ENCODE results near the gene OSBPL9.
"Not testable (repeated sequence)": the region's sequence is repeated elsewhere in the genome, so short reads cannot be mapped to it uniquely, and the experiment has no call there.

The OSBPL9 gene

DNA sequence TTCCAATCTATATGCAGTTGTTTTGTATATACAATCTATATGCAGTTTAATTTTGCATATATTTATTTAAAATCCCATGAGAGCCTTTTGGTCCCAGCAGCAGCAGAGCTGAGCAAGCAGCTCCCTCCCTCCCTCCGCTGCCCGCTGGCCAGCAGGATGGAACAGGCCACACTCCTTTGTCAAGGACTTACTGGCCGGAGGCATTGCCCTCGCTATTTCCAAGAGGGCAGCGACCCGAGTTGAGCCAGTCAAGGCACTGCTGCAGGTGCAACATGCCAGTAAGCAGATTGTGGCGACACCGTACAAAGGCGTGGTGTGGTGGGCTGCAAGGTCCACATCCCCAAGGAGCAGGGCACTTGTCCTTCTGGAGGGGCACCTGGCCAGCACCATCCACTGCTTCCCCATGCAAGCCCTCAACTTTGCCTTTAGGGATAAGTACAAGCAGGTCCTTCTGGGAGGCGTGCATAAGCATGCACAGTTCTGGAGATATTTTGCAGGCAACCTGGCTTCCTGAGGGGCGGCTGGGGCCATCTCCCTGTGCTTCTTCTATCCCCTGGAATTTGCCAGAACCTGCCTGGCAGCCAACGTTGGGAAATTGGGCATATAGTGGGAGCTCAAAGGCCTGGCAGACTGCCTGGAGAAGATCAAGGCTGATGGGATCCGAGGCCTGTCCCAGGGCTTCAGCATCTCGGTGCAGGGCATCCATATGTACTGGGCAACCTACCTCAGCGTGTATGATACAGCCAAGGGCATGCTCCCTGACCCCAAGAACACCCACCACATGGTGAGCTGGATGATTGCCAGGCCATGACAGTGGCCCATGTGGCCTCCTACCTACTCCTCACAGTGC lies 92.2 kb downstream of the OSBPL9 start:
- no peak for DNase-seq (ENCODE audit: low spot score)

DNA sequence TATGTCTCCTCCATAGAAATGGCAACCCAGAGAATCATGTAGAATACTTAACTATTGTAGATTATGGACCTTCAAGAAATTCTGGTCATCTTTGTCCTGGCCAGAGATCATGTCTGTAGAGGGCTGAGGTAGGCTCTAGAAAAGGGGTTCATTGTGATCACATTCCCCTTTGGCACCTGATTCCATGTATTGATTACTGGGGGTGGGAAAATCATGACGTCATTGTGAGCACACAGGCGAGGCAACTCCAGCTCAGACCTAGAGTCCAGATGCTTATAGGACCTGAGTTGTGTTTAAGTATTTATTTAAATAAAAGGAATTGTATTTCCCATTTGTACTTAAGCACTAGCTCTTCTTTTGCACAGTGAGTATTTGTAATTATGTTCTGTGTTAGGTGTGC lies 93.1 kb downstream of the OSBPL9 start:
- no peak for DNase-seq (ENCODE audit: low spot score)

DNA sequence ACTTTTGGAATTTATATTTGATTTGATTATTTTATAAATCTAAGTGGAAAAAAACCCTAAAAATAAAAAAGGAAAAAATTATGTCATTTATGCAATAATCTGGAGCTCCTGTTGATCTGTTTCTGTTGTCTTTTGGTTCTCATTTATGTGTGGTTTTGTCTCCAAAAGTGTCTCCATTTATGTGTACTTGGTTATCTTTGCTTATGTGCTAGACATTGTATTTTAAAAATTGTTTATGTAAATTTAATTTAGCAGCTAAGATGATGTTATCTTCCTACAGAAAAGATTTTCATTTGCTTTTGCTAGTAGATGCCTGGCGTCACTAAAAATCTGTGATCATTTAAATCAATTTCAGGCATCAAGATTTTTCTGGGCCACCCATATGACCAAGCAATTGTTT lies 95.7 kb downstream of the OSBPL9 start:
- DNase-seq (ENCODE audit: low spot score): no peak

DNA sequence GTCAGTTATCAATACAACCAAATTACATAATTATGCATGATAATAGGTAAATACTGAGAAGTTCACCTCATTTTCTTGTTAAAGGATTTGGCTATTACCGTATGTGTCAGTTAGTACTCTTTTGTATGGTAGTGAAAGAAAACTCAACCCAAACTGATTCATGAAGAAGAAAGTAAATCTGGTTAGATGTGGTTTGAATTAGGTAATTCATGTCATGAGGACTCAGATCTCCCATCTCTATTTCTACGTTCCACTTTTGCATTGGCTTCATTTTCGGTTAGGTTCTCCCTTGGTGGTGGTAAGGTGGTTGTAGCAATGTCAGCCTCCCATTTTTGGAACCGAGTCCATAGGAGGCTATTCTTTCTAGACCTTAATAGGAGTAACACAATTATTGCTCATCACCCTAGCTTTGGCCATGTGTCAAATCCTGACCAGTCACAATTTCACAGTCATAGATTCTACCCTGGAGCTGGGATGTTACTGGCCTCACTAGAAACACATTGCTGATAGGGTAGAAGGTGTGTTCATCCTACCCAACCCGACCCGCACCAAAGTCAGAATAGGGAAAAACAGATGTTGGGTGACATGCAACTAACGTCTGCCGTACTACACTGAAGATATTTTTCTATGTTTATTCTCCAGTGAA lies 97.6 kb downstream of the OSBPL9 start:
- peak; percentile 31 for DNase-seq (ENCODE audit: low spot score)

DNA sequence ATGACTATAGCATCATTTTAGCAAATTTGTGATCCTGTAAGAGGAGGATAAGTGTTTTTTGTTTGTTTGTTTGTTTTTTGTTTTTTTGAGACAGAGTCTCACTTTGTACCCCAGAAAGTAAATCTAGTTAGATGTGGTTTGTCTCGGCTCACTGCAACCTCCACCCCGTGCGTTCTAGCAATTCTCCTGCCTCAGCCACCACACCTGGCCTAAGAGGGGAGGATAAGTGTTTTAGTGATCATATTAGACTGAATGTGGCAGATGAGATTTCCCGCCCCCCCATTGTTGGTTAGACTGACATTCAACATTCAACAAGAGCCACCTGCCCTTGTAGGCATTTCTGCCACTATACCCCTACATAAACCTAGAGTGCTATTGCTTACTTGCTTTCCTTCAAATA lies 98.5 kb downstream of the OSBPL9 start:
- DNase-seq (ENCODE audit: low spot score): no peak

DNA sequence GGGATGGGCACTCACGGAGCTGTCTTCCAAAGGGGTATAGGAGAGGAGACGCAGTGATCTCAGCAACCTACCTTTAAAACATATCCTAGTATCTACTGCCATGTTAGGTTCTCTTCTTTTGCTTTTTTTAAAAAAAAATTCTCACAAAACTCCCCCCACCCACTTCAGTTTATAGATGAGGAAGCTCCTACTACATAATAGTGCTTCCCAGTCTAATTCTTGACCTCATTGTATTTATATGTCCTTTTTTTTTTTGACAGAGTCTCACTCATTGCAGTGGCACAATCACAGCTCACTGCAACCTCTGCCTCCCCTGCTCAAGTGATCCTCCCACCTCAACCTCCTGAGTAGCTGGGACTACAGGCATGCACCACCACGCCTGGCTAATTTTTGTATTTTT lies 99.9 kb downstream of the OSBPL9 start:
- DNase-seq (ENCODE audit: low spot score): no peak

DNA sequence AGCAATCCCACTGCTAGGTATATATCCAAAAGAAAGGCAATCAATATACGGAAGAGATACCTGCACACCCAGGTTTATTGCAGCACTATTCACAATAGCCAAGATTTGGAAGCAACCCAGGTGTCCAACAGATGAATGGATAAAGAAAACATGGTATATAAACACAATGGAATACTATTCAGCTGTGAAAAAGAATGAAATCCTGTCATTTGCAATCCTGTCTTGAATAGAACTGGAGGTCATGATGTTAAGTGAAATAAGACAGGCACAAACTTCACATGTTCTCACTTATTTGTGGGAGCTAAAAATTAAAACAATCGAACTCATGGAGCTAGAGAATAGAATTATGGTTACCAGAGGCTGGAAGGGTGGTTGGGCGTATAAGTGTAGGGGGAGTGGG lies 101.0 kb downstream of the OSBPL9 start:
- no peak for DNase-seq (ENCODE audit: low spot score)

DNA sequence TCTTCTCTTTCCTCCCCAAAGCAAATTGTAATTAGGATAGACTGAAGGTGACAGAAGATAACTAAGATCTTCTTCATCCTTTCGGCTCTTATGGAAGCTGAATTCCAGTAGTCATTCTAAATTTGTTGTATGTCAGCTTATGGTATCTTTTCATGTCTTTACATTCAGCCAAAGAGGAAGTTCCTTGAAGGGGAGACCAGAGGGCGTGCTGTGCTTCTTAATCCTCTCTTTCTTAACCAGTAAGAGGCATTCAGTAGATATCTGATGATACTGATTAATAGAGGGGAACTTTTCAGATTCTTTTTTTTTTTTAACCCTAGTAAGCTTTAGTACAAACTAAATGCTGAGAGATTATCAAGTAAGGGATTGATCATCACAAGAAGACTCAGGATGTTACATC lies 102.3 kb downstream of the OSBPL9 start:
- DNase-seq (ENCODE audit: low spot score): no peak

DNA sequence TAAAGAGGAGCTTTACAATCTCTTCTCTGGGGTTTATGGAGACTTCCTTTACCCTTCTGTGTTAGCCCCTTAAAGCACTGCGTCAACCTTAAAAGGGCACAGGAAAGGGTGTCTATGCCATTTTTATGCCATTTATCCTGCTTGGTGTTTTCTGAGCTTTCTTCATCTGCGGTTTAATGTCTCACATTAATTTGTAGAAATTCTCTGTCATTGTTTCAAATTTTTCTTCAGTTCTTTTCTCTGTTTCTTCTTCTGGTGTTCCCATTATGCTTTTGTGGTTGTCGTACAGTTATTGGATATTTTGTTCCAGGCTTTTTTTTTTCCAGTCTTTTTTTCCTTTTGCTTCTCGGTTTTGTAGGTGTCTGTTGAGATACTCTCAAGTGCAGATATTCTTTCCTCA lies 107.9 kb downstream of the OSBPL9 start:
- no peak for DNase-seq (ENCODE audit: low spot score)

DNA sequence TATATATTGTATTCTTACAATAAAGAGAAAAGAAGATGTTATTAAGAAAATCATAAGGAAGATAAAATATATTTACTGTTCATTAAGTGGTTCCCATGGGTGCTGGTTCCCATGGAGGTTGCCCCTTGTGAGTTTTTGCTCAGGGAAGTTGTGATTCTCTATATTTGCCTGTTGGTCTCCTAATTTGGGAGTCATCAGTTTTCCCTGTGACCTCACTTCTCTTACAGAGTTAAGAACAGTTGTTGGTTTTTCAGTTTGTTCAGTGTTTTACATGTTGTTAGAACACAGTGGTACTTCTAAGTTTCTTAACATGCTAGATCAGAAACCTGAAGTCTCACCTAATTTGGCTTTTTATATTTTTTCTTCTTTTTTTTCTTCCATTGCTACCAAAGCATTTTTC lies 109.2 kb downstream of the OSBPL9 start:
- no peak for DNase-seq (ENCODE audit: low spot score)

DNA sequence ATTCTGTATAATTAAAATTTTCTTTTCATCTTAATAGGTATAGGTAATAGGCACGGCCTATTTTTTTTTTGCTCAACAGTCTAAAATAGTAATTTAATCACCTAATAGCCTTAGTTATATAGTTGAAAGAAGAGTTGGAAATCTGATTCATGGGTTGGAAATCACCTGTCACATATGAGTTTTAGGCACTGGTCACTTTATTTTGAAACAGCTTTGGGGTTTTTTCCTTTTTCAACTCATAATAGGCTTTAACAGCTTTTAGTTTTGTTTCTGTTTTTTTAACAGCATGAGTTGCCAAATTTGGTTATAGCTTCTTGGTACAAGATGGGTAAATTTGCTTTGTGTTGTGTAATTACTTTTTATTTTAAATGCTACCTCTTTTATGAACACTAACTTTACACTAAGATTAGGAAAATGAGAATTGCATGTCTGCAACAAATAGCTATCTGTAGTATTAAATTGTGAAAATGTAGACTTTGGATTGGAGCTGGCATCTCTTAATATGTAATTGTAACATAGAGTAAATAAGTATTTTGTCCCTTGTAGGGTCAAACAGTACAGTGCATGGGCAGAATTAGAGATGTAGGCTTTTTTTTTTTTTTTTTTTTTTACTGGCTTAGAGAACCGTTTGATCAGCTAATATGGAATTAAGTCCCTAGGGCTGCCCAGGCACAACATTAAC lies 109.8 kb downstream of the OSBPL9 start:
- DNase-seq (ENCODE audit: low spot score): no peak

DNA sequence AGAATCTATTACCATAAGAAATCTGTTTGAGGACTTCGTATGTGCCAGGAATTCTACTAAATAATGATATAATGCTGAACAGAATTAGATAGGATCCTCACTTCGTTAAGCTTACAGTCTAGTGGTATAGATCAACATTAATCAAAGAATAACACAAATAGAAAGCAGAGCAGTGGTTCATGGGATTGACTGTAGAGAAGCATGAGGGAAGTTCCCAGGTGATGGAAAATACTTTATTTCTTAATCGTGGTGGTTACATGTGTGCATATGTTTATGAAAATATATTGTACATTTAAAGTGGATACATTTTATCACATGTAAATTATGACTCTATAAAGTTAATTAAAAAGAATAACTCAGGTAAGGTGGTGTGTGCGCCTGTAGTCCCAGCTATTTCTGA lies 110.5 kb downstream of the OSBPL9 start:
- no peak for DNase-seq (ENCODE audit: low spot score)

DNA sequence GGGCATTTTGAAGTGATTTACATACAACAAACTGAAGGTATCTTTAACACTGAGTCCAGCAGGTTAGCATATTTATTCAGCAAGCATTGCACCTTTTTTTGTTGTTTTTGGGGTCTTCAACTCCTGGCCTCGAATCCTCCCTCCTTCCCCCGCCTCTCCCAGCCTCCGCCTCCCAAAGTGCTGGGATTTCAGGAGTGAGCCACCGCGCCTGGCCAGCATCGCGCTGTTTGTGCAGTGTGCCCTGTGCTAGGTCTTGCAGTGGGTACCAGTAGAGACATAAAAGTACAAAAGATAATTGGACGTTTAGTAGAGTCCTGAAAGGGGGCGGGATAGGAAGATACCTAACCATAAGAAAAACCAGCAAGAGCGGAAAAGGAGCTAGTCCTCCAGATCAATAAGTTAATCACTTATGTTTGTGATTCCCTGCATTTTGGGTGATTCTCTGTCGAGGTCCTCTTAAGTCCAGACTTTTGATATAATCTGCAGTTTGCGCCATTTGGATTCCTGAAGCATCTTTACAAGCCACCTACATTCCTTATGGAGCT lies 111.8 kb downstream of the OSBPL9 start:
- no peak for DNase-seq (ENCODE audit: low spot score)

DNA sequence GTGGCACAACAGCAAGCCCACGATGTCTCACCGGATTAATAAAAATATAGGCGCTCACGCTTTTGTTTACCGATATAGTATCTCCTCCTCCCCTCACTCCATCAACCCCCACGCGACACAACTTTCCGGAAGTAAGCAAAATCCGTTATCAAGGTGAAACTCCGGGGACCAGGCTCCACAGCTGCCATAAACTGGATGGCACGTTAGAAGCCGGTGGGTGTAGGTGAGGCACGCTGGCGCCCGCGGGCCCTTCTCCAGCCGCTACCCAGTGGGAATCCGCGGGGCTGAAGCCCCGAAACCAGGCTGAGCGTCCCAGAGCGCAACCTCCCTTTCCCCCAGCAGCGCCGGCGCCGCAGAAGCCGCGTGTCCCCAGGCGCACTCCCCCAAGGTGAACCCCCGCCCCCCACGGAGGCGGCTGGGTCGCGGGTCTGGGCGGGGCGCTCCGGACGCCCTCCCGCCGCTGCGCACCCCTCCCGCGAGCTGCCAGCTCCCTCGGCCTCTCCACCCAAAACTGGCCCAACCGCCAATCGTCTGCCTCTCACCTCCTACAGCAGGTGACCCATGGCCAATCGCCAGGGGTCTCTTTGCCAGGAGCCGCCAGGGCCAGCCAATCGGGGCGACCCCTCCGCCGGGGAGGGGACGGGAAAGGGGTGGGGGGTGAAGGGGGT lies 112.4 kb downstream of the OSBPL9 start:
- DNase-seq (ENCODE audit: low spot score): peak; percentile 96

DNA sequence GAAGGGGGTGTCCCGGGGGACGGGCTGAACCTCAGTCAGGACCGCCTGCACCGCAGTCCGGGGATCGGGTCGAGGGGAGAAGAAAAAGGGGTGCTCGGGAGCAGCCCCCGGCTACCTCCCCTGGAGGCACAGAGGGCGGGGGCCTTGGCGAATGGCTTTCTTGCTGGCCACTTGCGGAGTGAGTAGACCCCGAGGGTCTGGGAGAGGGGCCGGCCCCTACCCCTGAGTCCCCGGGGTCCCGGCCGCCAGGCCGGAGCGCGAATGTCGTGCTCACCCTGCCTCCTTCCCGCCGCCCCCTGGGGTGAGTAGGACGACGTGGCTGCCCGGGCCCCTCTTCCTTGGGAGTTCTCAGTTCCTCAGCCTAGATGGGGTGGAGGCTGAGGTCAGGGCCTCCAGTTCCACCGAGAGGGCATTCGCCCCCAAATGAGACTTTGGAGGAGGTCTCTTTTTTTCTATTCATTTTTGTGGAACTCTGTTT lies 113.0 kb downstream of the OSBPL9 start:
- peak; percentile 61 for DNase-seq (ENCODE audit: low spot score)

DNA sequence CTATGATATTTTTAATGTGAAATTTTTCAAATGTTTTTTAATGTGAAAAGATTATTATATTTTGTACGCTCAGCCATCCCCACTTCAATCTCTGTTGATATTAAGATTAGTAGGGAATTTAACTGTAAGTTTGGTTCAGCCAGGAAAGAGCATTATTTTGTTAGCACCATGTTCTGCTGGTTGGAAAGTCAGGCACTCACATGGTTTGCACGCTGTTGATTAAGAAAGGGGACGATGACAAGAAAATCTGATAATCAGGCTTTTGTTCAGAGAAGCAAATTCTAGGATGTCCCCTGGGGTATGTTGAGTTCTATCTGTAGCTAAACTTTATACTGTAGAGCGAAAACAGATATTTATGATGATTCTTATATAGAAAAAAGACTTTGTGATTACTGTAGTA lies 115.1 kb downstream of the OSBPL9 start:
- no peak for DNase-seq (ENCODE audit: low spot score)

DNA sequence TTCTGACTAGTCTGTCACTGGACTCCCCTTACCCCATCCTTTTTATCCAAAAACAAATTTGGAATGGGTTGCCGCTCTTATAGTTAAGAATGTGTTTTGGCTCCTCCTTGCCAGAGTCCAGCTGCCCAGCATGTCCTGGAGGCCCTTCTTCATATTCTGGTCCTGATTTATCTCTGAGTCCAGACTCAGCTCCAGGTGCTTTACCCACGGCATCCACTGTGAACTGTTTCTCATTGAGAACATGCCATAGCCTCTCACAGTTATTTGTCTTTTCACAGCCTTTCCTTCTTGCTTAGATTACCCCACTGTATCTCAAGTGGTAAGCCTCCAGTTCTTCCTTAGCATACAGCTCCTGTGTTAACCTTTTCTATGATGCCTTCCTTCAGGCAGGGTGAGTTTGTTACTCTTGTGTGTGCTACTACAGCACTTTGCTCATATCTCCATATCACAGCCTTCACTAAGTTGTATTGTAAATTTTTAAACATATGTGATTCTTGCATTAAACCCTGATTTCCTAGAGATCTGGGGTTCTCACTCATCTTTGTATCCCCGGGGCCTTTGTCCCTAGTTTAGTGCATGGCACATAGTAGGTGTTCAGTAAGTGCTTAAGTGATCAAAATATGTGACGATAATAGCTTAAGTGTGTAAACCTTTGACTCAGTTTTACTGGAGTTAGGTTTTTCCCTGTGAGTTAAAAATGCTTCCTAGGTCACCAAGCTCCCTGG lies 116.0 kb downstream of the OSBPL9 start:
- DNase-seq (ENCODE audit: low spot score): no peak

DNA sequence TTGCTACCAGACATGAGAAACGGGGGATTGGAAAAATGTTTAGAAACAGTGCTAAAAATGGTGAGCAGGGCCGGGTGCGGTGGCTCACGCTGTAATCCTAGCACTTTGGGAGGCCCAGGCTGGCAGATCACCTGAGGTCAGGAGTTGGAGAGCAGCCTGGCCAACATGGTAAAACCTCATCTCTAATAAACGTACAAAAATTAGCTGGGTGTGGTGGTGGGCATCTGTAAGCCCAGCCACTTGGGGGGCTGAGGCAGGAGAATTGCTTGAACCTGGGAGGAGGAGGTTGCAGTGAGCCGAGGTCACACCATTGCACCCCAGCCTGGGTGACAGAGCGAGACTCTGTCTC lies 116.5 kb downstream of the OSBPL9 start:
- DNase-seq (ENCODE audit: low spot score): not testable (repeated sequence)

DNA sequence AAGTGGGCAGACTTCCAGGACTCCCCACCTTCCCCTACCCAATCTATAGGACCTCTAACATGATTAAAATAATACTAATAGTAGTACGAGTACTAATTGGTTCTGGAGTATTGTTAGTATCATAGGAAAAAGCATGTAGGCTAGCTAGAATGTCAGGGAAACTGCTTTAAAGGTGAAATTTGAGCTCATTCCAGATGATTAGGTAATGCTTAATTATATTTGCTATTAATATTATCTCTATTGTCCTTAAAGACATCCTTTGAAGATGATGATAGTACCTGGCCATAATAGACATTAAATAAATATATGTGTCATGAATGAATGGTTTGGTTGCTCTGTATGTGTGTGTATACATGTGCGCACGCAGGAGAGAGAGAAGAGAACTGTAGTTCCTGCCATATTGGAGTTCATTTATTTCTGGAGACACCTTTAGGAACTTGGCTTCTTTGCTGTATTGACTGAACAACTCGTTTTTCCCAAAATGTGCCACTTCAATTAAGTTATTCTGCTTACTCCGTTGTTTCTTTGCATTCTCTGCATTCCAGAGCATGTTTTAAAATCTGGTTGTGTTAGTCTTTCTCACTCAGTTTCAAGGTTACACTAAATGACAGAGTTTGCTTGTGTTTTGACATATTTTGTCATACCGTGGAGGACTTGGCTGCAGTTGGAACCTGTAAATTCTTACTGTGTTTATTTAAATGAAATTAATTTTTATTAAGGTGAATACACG lies 117.1 kb downstream of the OSBPL9 start:
- DNase-seq (ENCODE audit: low spot score): no peak

DNA sequence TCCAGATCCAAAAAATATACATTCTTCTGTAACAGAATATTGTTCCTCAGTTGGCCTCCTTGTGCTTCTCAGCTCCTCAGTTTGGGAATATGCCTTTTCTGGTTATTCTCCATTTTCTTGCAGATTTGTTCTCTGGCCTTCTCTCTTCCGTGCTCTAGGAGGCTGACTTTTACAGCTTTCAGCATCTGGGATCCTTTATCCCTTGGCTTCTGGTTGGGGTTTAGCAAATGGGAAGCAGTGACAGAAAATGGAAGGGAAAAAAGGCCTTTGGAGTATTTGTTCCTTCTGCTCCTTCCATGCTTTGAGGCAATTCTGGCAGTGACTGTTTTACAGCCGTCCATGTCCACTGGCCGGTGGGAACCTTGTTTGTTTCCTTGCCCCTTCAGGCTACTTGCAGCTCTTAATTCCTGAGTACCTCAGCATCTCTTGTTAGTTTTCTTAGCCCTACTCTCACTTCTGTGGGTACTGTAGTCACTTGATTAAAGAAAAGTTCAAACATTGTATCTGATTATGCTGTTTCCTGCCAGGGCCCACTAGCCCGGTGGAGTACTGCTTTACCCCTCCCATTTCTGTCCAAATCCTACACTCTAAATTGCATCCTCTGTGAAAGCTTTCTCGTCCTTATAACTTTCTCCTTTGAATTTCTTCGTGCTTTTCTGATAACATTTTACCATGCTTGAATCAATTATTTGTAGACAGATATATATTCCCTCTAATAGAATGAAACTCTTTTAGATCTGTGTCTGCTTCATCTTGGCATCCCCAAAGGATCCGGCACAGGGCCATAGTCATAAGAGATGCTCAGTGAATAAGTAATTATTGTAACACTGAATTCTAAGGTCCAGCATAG lies 118.2 kb downstream of the OSBPL9 start:
- DNase-seq (ENCODE audit: low spot score): no peak
